HepG2 (cell line): ENCODE data around the gene RUVBL2. TPM values are rescaled to one million over a fixed set of nuclear protein-coding genes. Genes with fewer than 3 reads are reported as not detected.

Source experiments
- ATAC-seq: fragments of 200-7000 bp; cut with Tn5 transposase; 3 replicates; pipeline ENCODE4 v1.9.1; 2020; ENCODE audit warnings: mild to moderate bottlenecking, moderate library complexity
- BruUV-seq: library from RNA; stranded (reverse); fragments of 400-500 nt; replicated peaks from 2 replicates; lab custom pipeline; 2021; lab: Mats Ljungman, UMichigan
- CTCF ChIA-PET: fragments of 300-600 bp; formaldehyde crosslinking; extraction: SDS; loops from one replicate; lab custom pipeline; 2021; ENCODE audit warnings: low total read pairs, inconsistent platforms, low intra/inter-chr PET ratio; lab: Yijun Ruan, JAX
- POLR2A ChIA-PET: fragments of 350-600 bp; sonication (Branson Sonifier 250); formaldehyde crosslinking; loops from one replicate; lab custom pipeline; 2020; ENCODE audit warnings: antibody characterized with exemption, inconsistent platforms; lab: Yijun Ruan, JAX
- DNase-seq: peaks from one replicate; pipeline ENCODE4 v3.0.0-alpha.2; 2015; ENCODE audit warnings: low spot score
- FAIRE-seq: peaks from 3 replicates; lab custom pipeline; 2011; peaks lifted over from hg19 to GRCh38; lab: Jason Lieb, UNC
- H2AFZ ChIP-seq: one replicate; pipeline ENCODE4 v1.6.1; 2011; ENCODE audit warnings: low read length, inconsistent platforms
- H3K27ac ChIP-seq: fragments of 300-600 bp; 3 replicates; pipeline ENCODE4 v1.8.0; 2011; ENCODE audit warnings: mixed run types, mild to moderate bottlenecking, mixed read lengths, low read length, inconsistent platforms; ENCODE audit not compliant: insufficient read depth; ENCODE audit errors: extremely low read length
- H3K27me3 ChIP-seq, 2 experiments: fragments of 200-600 bp in 1 of 2; 2 replicates in 1 of 2; 3 replicates in 1 of 2; pipeline versions ENCODE4 v1.6.0 to v1.8.0; 2011; ENCODE audit warnings: low read length in 2 of 2, mild to moderate bottlenecking in 2 of 2, moderate library complexity in 2 of 2, inconsistent platforms in 1 of 2; ENCODE audit not compliant: insufficient read depth in 2 of 2, control insufficient read depth in 1 of 2
- H3K36me3 ChIP-seq, 2 experiments: fragments of 200-600 bp in 1 of 2; replicated peaks in 1 of 2; 2 replicates in 1 of 2; 3 replicates in 1 of 2; pipeline versions ENCODE4 v1.5.1 to v1.8.0; 2011; ENCODE audit warnings: low read length in 2 of 2, inconsistent platforms in 1 of 2; ENCODE audit not compliant: insufficient read depth in 2 of 2, control insufficient read depth in 1 of 2
- H3K4me1 ChIP-seq: 2 replicates; pipeline ENCODE4 v1.5.1; 2012; ENCODE audit warnings: low read length, inconsistent platforms; ENCODE audit not compliant: insufficient read depth
- H3K4me2 ChIP-seq: 2 replicates; pipeline ENCODE4 v1.6.0; 2011; ENCODE audit warnings: low read depth, low read length, inconsistent platforms
- H3K4me3 ChIP-seq, 3 experiments: fragments of 200-600 bp in 1 of 3; sonication (generic), shearing (Covaris generic) in 1 of 3; replicated peaks in 1 of 3; 2 replicates each; pipeline ENCODE4 v1.5.1; 2011 to 2016; ENCODE audit warnings: low read length in 3 of 3, inconsistent platforms in 2 of 3, low read depth in 2 of 3, mild to moderate bottlenecking in 2 of 3, control low read depth in 1 of 3, mixed read lengths in 1 of 3; ENCODE audit not compliant: insufficient read depth in 1 of 3
- H3K79me2 ChIP-seq: one replicate; pipeline ENCODE4 v1.6.1; 2011; ENCODE audit warnings: low read length, inconsistent platforms; ENCODE audit not compliant: insufficient read depth
- H3K9ac ChIP-seq: 2 replicates; pipeline ENCODE4 v1.6.0; 2011; ENCODE audit warnings: mild to moderate bottlenecking, low read depth, low read length, inconsistent platforms; ENCODE audit not compliant: insufficient read depth
- H3K9me3 ChIP-seq: 2 replicates; pipeline ENCODE4 v1.5.1; 2012; ENCODE audit warnings: mild to moderate bottlenecking, low read length
- H4K20me1 ChIP-seq: 2 replicates; pipeline ENCODE4 v1.6.0; 2011; ENCODE audit warnings: inconsistent platforms, mild to moderate bottlenecking, low read length, moderate library complexity; ENCODE audit not compliant: insufficient read depth
- CCAR2 ChIP-seq: fragments of 200-400 bp; formaldehyde crosslinking; optimal IDR thresholded peaks from 2 replicates; pipeline ENCODE3; 2018; ENCODE audit warnings: low read depth, mild to moderate bottlenecking, low read length, moderate library complexity
- CREB1 ChIP-seq, 2 experiments: fragments of 450-650 bp in 1 of 2; IDR thresholded peaks; 2 replicates each; pipeline ENCODE4 v1.6.1; 2016 to 2017; ENCODE audit warnings: control low read depth in 1 of 2, mild to moderate bottlenecking in 1 of 2, missing compliant biosample characterization in 1 of 2, missing genetic modification characterization in 1 of 2
- HNRNPH1 ChIP-seq: fragments of 200-400 bp; formaldehyde crosslinking; optimal IDR thresholded peaks from 2 replicates; pipeline ENCODE3; 2017; ENCODE audit warnings: mild to moderate bottlenecking, low read depth, low read length
- HNRNPL ChIP-seq: fragments of 200-400 bp; formaldehyde crosslinking; IDR thresholded peaks from 2 replicates; pipeline ENCODE4 v1.6.1; 2017; ENCODE audit warnings: mild to moderate bottlenecking, low read depth, low read length
- MED1 ChIP-seq: sonication (generic); formaldehyde crosslinking; IDR thresholded peaks from 2 replicates; pipeline ENCODE4 v1.4.0; 2020; ENCODE audit warnings: missing genetic modification reagents
- MED13 ChIP-seq: sonication (generic); formaldehyde crosslinking; IDR thresholded peaks from 2 replicates; pipeline ENCODE4 v1.5.0; 2020; ENCODE audit warnings: missing genetic modification reagents
- NFE2L1 ChIP-seq: sonication (generic); formaldehyde crosslinking; IDR thresholded peaks from 2 replicates; pipeline ENCODE4 v1.4.0; 2020; ENCODE audit warnings: missing genetic modification reagents, mild to moderate bottlenecking, borderline replicate concordance
- PAF1 ChIP-seq: IDR thresholded peaks from 2 replicates; pipeline ENCODE4 v1.6.1; 2016; ENCODE audit warnings: missing genetic modification reagents, missing compliant biosample characterization
- TCF7L2 ChIP-seq: IDR thresholded peaks from 2 replicates; pipeline ENCODE4 v1.6.1; 2011; ENCODE audit warnings: mild to moderate bottlenecking, low read depth, low read length, moderate library complexity
- YEATS4 ChIP-seq: sonication (generic); formaldehyde crosslinking; IDR thresholded peaks from 2 replicates; pipeline ENCODE4 v1.4.0; 2020; ENCODE audit warnings: missing genetic modification reagents, borderline replicate concordance
- ZNF124 ChIP-seq: sonication (generic); formaldehyde crosslinking; IDR thresholded peaks from 2 replicates; pipeline ENCODE4 v1.4.0; 2020; ENCODE audit warnings: missing genetic modification reagents
- ZNF160 ChIP-seq: sonication (generic); formaldehyde crosslinking; IDR thresholded peaks from 2 replicates; pipeline ENCODE4 v1.8.0; 2022; ENCODE audit warnings: mild to moderate bottlenecking, inconsistent platforms, missing genetic modification reagents
- ZNF20 ChIP-seq: sonication (generic); formaldehyde crosslinking; IDR thresholded peaks from 2 replicates; pipeline ENCODE4 v1.4.0; 2020; ENCODE audit warnings: mild to moderate bottlenecking, moderate library complexity, missing genetic modification reagents
- ZNF326 ChIP-seq: sonication (generic); formaldehyde crosslinking; IDR thresholded peaks from 2 replicates; pipeline ENCODE4 v1.4.0; 2020; ENCODE audit warnings: missing genetic modification reagents, borderline replicate concordance
- ZNF382 ChIP-seq: sonication (generic); formaldehyde crosslinking; IDR thresholded peaks from 2 replicates; pipeline ENCODE4 v1.5.0; 2020; ENCODE audit warnings: missing genetic modification reagents, mild to moderate bottlenecking, borderline replicate concordance
- ZNF564 ChIP-seq: sonication (generic); formaldehyde crosslinking; IDR thresholded peaks from 2 replicates; pipeline ENCODE4 v1.8.1; 2023; ENCODE audit warnings: mild to moderate bottlenecking, missing genetic modification reagents
- ZNF781 ChIP-seq: sonication (generic); formaldehyde crosslinking; IDR thresholded peaks from 2 replicates; pipeline ENCODE4 v1.5.1; 2020; ENCODE audit warnings: borderline replicate concordance, mild to moderate bottlenecking, missing genetic modification reagents; ENCODE audit errors: not compliant biosample characterization
- WGBS: methylation state at CpG from one replicate; pipeline ENCODE4 v1.1.6; 2017; ENCODE audit warnings: low lambda C conversion rate; 5-methylcytosine and 5-hydroxymethylcytosine counted together
- in situ Hi-C: cut with HindIII; loops from 2 replicates; pipeline ENCODE4 v1.10.0; 2017; ENCODE audit warnings: low pct_unique_long_range_greater_than_20kb; ENCODE audit not compliant: extremely low pct_ligation_motif_present
- intact Hi-C: fragments of 100-400 bp; cut with micrococcal nuclease; formaldehyde crosslinking; loops from one replicate; pipeline ENCODE4 v1.10.0; 2022; ENCODE audit not compliant: unreplicated experiment
- polyA plus RNA-seq, 8 experiments: library from polyadenylated mRNA; depleted of rRNA in 3 of 8; stranded (reverse) in 7 of 8; unstranded in 1 of 8; fragments of >200 nt; fragmentation: Illumina TruSeq in 4 of 8; extraction: Trizol in 4 of 8; gene quantifications; 2 replicates each; pipeline versions ENCODE4 v1.2.1 to v1.2.3, GENCODE V29; 2011 to 2016; ENCODE audit warnings: low read depth in 4 of 8, missing spikeins in 1 of 8, mixed read lengths in 1 of 8; ENCODE audit not compliant: insufficient read depth in 1 of 8
- total RNA-seq, 5 experiments: library from RNA; depleted of rRNA; stranded (reverse); fragments of >200 nt; fragmentation: Illumina TruSeq; extraction: Trizol; gene quantifications; 2 replicates each; pipeline ENCODE4 v1.2.3, GENCODE V29; 2016; ENCODE audit warnings: low read depth in 1 of 5
- TF ChIP-seq, protein P1 (sequence below): sonication (generic); formaldehyde crosslinking; IDR thresholded peaks from 2 replicates; pipeline ENCODE4 v1.8.1; 2023; ENCODE audit warnings: missing genetic modification reagents, mild to moderate bottlenecking, borderline replicate concordance
- TF ChIP-seq, protein P2 (sequence below): sonication (generic); formaldehyde crosslinking; IDR thresholded peaks from 2 replicates; pipeline ENCODE4 v1.5.0; 2020; ENCODE audit warnings: mild to moderate bottlenecking, missing genetic modification reagents

Gene RUVBL2
- total and polyA plus RNA-seq, 2 of the 13 experiments (the other 11 are each of a cell fraction or from before 2014, with no cell fraction given) = 120 to 122 TPM

DNA sequence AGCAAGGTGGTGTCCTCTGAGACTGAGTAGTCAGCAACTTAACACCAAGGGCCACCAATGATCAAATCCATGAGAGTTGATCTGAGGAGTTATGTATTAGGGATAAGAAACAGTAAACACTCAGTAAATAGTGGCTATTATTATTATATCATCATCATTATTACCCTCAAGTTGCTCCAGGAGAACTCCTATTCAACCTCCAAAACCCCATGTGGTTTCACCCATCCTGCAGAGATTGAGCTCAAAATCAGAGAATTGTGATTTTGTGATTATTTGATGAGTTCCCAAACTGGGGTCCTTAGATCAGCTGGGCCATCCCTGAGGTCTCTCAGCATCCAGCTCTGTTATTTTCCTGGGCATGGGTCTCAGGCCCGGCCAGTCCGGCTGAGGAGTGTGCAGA is 67.3 kb downstream of the RUVBL2 start:
- Histone ChIP-seq H3K27ac (no peak overlapping the region), H3K4me3 (no peak overlapping the region), H3K4me1 (peaks cover 21% of the 10 kb centered on the region), H2AFZ (no peak overlapping the region), H3K9me3 (no peaks in the 10 kb centered on the region), H4K20me1 (no peaks in the 10 kb centered on the region), H3K4me2 (no peak overlapping the region), H3K9ac (no peak overlapping the region), H3K27me3 (peaks cover 7 to 64% of the 10 kb centered on the region in 2 experiments; a peak in 4 of 5 replicates), H3K79me2 (no peaks in the 10 kb centered on the region), H3K36me3 (no peaks in the 10 kb centered on the region)
- TF ChIP-seq ZNF160 (CRISPR knock-in tag) (no peak), ZNF326 (CRISPR knock-in tag) (no peak), CREB1 (IDR thresholded peaks at IDR 0.05) (no peak), CREB1 (CRISPR knock-in tag; IDR thresholded peaks at IDR 0.05) (no peak), ZNF382 (CRISPR knock-in tag) (no peak), MED1 (CRISPR knock-in tag) (no peak)
- TF ChIP-seq, protein P1, sequence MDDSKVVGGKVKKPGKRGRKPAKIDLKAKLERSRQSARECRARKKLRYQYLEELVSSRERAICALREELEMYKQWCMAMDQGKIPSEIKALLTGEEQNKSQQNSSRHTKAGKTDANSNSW (CRISPR knock-in tag) = no peak
- FAIRE-seq = no peak
- intact Hi-C loops = no loop called here
- WGBS = 43% methylated on average over 2 of the region's 2 CpGs
- no peak for DNase-seq
- BruUV-seq = no TSS peak
- POLR2A ChIA-PET = no interaction called here
- no peak for ATAC-seq
- in situ Hi-C loops = no loop called here
- CTCF ChIA-PET = no interaction called here

DNA sequence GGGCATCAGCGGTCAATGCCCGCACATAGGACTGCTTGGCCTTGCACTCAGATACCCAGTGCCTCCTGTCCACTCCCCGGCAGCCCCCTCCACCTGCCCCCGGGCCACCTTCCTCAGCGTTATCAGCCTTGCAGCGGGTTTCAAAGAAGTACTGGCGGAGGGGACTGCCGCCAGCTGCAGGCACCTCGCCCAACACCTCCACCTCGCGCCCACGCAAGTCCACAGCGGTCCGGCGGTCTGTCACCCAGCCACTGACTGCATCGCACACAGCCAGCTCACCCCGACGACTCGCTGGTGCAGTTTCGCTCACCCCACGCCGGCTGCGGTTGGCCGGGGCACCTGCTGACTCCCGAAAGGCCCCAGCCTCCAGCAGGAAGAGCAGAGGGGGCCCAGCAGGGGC is 67.8 kb downstream of the RUVBL2 start:
- BruUV-seq = no TSS peak
- POLR2A ChIA-PET = no interaction called here
- no peak for FAIRE-seq
- Histone ChIP-seq H3K36me3 (no peaks in the 10 kb centered on the region), H3K27me3 (peaks cover 8 to 67% of the 10 kb centered on the region in 2 experiments; a peak in 4 of 5 replicates), H3K9ac (no peak overlapping the region), H3K79me2 (no peaks in the 10 kb centered on the region), H2AFZ (no peak overlapping the region), H4K20me1 (no peaks in the 10 kb centered on the region), H3K9me3 (no peaks in the 10 kb centered on the region), H3K4me3 (no peak overlapping the region), H3K4me2 (no peak overlapping the region), H3K27ac (no peak overlapping the region), H3K4me1 (peaks cover 19% of the 10 kb centered on the region)
- WGBS = 11% methylated on average over 3 of the region's 25 CpGs
- no peak for ATAC-seq
- intact Hi-C loops (no loop called here), in situ Hi-C loops (no loop called here)
- CTCF ChIA-PET = no interaction called here
- DNase-seq = no peak
- TF ChIP-seq, protein P2, sequence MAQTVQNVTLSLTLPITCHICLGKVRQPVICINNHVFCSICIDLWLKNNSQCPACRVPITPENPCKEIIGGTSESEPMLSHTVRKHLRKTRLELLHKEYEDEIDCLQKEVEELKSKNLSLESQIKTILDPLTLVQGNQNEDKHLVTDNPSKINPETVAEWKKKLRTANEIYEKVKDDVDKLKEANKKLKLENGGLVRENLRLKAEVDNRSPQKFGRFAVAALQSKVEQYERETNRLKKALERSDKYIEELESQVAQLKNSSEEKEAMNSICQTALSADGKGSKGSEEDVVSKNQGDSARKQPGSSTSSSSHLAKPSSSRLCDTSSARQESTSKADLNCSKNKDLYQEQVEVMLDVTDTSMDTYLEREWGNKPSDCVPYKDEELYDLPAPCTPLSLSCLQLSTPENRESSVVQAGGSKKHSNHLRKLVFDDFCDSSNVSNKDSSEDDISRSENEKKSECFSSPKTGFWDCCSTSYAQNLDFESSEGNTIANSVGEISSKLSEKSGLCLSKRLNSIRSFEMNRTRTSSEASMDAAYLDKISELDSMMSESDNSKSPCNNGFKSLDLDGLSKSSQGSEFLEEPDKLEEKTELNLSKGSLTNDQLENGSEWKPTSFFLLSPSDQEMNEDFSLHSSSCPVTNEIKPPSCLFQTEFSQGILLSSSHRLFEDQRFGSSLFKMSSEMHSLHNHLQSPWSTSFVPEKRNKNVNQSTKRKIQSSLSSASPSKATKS (CRISPR knock-in tag) = no peak
- TF ChIP-seq HNRNPL (no peak), HNRNPH1 (no peak), ZNF781 (CRISPR knock-in tag) (no peak), PAF1 (CRISPR knock-in tag) (no peak), YEATS4 (CRISPR knock-in tag) (no peak), TCF7L2 (no peak), MED13 (CRISPR knock-in tag) (no peak), NFE2L1 (CRISPR knock-in tag) (no peak), ZNF564 (no peak), ZNF124 (CRISPR knock-in tag) (no peak), CCAR2 (no peak), ZNF20 (no peak)
